Small intestine (tissue), 7 donors: ENCODE measurements around the gene BTNL3. TPM values are rescaled to one million over a fixed set of nuclear protein-coding genes. Genes with fewer than 3 reads are reported as not detected.
A peak's percentile ranks its signal among the peaks of the same experiment; 100 is the strongest.

ENCODE experiments used
- DNase-seq, 2 donors: peaks; one replicate each; pipeline versions ENCODE4 v3.0.0 to v3.0.0-alpha.2; 2013
- FAIRE-seq: peaks from 2 replicates; lab custom pipeline; 2012; peaks lifted over from hg19 to GRCh38; lab: Jason Lieb, UNC
- H3K27ac ChIP-seq, 3 donors: one replicate each; pipeline ENCODE4 v1.5.1; 2013; ENCODE audit warnings: low read length in 2 of 3, mild to moderate bottlenecking in 2 of 3, control low read depth in 1 of 3, inconsistent platforms in 1 of 3, low read depth in 1 of 3, moderate library complexity in 1 of 3
- H3K27me3 ChIP-seq, 3 donors: one replicate each; pipeline ENCODE4 v1.6.1; 2013; ENCODE audit warnings: low read length in 3 of 3, inconsistent platforms in 1 of 3; ENCODE audit not compliant: control insufficient read depth in 3 of 3, insufficient read depth in 3 of 3
- H3K36me3 ChIP-seq, 3 donors: one replicate each; pipeline ENCODE4 v1.6.1; 2013; ENCODE audit warnings: low read length in 3 of 3, inconsistent platforms in 1 of 3, low read depth in 1 of 3, mild to moderate bottlenecking in 1 of 3, moderate library complexity in 1 of 3; ENCODE audit not compliant: control insufficient read depth in 3 of 3, insufficient read depth in 2 of 3
- H3K4me1 ChIP-seq, 3 donors: one replicate each; pipeline ENCODE4 v1.6.1; 2013; ENCODE audit warnings: low read length in 2 of 3, inconsistent platforms in 1 of 3, low read depth in 1 of 3, mild to moderate bottlenecking in 1 of 3, moderate library complexity in 1 of 3; ENCODE audit not compliant: control insufficient read depth in 3 of 3, insufficient read depth in 2 of 3
- H3K4me3 ChIP-seq, 3 donors: one replicate each; pipeline ENCODE4 v1.5.1; 2013; ENCODE audit warnings: low read length in 3 of 3, control low read depth in 1 of 3, inconsistent platforms in 1 of 3, low read depth in 1 of 3, mild to moderate bottlenecking in 1 of 3, moderate library complexity in 1 of 3
- H3K9me3 ChIP-seq, 2 donors: one replicate each; pipeline ENCODE4 v1.6.1; 2013; ENCODE audit warnings: low read depth in 1 of 2, low read length in 1 of 2; ENCODE audit not compliant: control insufficient read depth in 2 of 2, insufficient read depth in 1 of 2
- WGBS, 3 donors: extraction: QIAGEN DNeasy Blood & Tissue Kit; methylation state at CpG; one replicate each; pipeline ENCODE4 v1.1.7; 2013; 5-methylcytosine and 5-hydroxymethylcytosine counted together
- polyA plus RNA-seq, 4 donors: library from polyadenylated mRNA; stranded (reverse) in 3 of 4; unstranded in 1 of 4; fragments of 200-250 nt in 3 of 4; fragments of 120-200 nt in 1 of 4; gene quantifications; one replicate each; pipeline versions ENCODE4 v1.2.1 to v1.2.3, GENCODE V29; 2013
- donor health status: healthy with polysubstance abuse.
- donor health status: control.
- donor health status: control.
- donor health status: Bipolar disorder and iron deficiency.
- donor health status: healthy.

The BTNL3 gene
- polyA plus RNA-seq, 4 donors, result 35.6 to 162 (median 102) TPM

- DNase-seq, result no peak
- H3K27me3 ChIP-seq, result peaks cover 3 to 71% (median 42%) of the 10 kb centered on the region in 3 donors
- H3K27ac ChIP-seq, result no peak overlapping the region
- no peaks in the 10 kb centered on the region for H3K9me3 ChIP-seq
- H3K36me3 ChIP-seq, result no peaks in the 10 kb centered on the region
- FAIRE-seq, result no peak
- WGBS, 3 donors, result 26 to 50% (median 37%) methylated on average over 7 of the region's 7 CpGs
- H3K4me3 ChIP-seq, result peak overlapping the region in 1 of 3 donors; percentile 22
- peaks cover 0 to 8% (median 7%) of the 10 kb centered on the region in 3 donors for H3K4me1 ChIP-seq
Observed at GRCh38 chr5:181054138-181054537, 65.5 kb downstream of the BTNL3 start.

GRCh38 chr5:181054871-181055459, 66.3 kb downstream of the BTNL3 start:
- WGBS, 3 donors, result 47 to 69% (median 58%) methylated on average over 7 of the region's 7 CpGs
- peak in 1 of 2 donors; percentile 55 for DNase-seq
- H3K4me1 ChIP-seq, result peaks cover 0 to 8% (median 7%) of the 10 kb centered on the region in 3 donors
- H3K4me3 ChIP-seq, result no peak overlapping the region
- H3K36me3 ChIP-seq, result no peaks in the 10 kb centered on the region
- no peak for FAIRE-seq
- H3K27ac ChIP-seq, result no peak overlapping the region
- H3K9me3 ChIP-seq, result no peaks in the 10 kb centered on the region
- H3K27me3 ChIP-seq, result peaks cover 5 to 75% (median 48%) of the 10 kb centered on the region in 3 donors

Other genes starting within 250 kb of the BTNL3 start
- gene OR2Y1, start 248.8 kb upstream of the BTNL3 start, polyA plus RNA-seq, result not detected
- 100 to 1,000 TPM in 2 of 4 donors, 10 to 100 TPM in 2; 52.3 to 125 (median 89.2) TPM for gene MGAT1, start 186.0 kb upstream of the BTNL3 start, polyA plus RNA-seq
- 10 to 100 TPM in 3 of 4 donors, 1 to 10 TPM in 1; 8.7 to 57.2 (median 16.2) TPM for gene ZFP62, start 127.6 kb upstream of the BTNL3 start, polyA plus RNA-seq
- gene BTNL8, start 89.7 kb upstream of the BTNL3 start, polyA plus RNA-seq, result 100 to 1,000 TPM in 2 of 4 donors, 10 to 100 TPM in 2; 53.8 to 192 (median 84.5) TPM
- 1 to 10 TPM in 2 of 4 donors, under 1 TPM in 2; 0.27 to 6.5 (median 2.7) TPM for gene BTNL9, start 51.4 kb downstream of the BTNL3 start, polyA plus RNA-seq
- gene OR2V1, start 142.3 kb downstream of the BTNL3 start, polyA plus RNA-seq, result not detected
- not detected for gene OR2V2, start 158.7 kb downstream of the BTNL3 start, polyA plus RNA-seq
- 1 to 10 TPM in 1 of 4 donors, under 1 TPM in 2, not detected in 1; 0.22 to 2.1 (median 0.89) TPM for gene TRIM7, start 216.3 kb downstream of the BTNL3 start, polyA plus RNA-seq
- gene TRIM41, start 234.4 kb downstream of the BTNL3 start, polyA plus RNA-seq, result 10 to 100 TPM; 19.2 to 25.0 (median 21.6) TPM